Measurements from ENCODE around the gene GALNT2.

GALNT2 gene

DNA sequence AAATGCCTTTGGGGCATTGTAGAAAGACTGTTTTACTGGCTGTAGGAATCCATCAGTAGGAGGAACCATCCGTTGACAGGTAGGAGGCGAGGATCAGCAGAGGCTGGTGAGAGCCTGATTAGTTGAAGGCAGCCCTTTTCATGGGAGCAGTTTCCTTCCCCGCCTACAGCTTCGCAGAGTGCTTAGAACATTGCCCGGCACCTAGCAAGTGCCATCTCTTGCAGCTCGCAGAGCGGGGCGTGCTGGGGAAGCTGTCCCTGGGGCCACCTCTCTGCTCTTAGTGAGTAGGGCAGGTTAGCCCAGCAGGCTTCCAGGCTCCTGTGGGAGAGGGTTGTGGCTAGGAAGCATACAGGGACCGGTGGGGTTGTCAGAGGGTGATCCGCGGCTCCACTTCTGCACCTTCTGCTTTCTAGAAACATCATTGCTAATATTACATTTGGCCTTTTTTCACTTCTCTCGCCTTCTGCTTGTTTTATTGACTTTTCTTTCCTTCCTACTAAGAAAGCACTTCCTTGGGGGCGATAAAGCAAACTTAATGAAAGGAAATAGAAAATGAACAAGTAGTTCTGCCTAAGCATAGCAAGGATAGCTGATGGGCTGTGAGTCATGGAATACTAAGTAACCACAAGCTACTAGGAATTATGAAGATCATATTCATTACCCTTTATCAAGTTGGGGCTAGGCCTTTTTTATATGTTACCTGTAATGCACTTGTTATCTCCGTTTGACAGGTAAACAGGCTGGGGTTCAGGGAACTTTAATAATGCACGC lies 176.7 kb downstream of the GALNT2 start:
- no peak for DNase-seq

- DNase-seq, result no peak
These were observed 179.5 kb downstream of the GALNT2 start for GRCh38 chr1:230246551-230246950.

GRCh38 chr1:230248016-230248888 lies 181.2 kb downstream of the GALNT2 start:
- DNase-seq, result no peak

DNA sequence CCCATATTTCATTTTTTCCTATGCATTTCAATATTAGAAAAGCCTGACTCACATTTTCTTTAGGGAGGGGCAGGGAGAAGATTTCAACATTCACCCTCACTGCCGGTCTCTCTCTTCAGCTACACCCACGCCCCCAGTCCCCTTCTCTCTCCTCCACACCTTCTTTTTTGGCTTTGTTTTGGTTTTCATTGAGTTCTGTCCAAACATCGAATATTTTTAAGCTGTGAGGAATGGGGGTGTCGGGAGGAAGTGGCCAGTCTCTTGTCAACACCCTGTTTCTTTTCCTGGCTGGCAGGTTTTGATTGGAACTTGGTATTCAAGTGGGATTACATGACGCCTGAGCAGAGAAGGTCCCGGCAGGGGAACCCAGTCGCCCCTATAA lies 181.8 kb downstream of the GALNT2 start:
- DNase-seq, result no peak

- no peak for DNase-seq
These were observed 182.8 kb downstream of the GALNT2 start for GRCh38 chr1:230249695-230250480.

DNA sequence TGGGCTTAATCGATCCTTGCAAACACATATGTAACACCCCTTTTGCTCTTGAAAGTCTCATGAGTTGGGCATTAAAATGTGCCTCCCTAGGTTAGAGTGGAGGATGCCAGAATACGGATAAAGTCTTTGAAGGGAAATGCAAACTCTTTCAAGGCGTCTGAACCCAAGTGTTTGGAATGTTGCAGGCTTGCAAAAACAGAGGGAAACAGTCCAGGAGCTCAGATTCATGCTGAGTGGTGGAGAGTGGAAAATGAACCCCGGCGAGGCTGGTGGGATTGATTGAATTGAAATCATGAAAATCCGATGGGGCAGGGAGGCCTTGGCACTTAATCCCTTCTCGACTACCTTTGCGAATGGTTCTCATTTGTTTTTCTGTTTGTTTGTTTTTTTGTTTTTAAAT lies 183.6 kb downstream of the GALNT2 start:
- DNase-seq, result no peak

GRCh38 chr1:230251644-230252191 lies 184.7 kb downstream of the GALNT2 start:
- DNase-seq, result no peak

GRCh38 chr1:230253150-230253549 lies 186.1 kb downstream of the GALNT2 start:
- no peak for DNase-seq

GRCh38 chr1:230254265-230254664 lies 187.2 kb downstream of the GALNT2 start:
- no peak for DNase-seq

DNA sequence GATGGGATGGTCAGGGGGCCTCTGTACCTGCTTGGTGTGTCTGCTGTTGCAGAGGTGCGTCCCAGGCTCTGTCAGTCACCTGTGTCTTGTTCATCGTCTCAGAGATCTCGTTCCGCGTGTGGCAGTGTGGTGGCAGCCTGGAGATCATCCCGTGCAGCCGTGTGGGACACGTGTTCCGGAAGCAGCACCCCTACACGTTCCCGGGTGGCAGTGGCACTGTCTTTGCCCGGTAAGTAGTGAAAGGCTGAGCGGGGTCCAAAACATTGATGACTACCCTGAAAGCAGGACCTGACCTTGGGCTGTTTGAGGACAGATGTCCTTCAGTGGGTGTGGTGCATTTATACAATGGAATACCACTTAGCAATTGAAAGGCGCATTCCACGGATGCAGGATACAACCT lies 188.1 kb downstream of the GALNT2 start:
- DNase-seq, result no peak

DNA sequence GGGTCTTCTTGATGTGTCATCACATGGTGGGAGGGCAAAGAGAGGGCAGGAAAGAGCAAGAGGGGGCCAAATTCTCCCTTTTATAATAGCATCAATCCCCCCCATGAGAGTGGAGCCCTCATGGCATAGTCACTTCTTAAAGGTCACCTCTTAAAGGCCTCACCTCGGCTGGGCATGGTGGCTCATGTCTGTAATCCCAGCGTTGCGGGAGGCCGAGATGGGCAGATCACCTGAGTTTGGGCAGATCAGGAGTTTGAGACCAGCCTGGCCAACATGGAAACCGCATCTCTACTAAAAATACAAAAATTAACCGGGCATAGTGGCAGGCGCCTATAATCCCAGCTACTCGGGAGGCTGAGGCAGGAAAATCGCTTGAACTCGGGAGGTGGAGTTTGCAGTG lies 189.0 kb downstream of the GALNT2 start:
- DNase-seq, result no peak

DNA sequence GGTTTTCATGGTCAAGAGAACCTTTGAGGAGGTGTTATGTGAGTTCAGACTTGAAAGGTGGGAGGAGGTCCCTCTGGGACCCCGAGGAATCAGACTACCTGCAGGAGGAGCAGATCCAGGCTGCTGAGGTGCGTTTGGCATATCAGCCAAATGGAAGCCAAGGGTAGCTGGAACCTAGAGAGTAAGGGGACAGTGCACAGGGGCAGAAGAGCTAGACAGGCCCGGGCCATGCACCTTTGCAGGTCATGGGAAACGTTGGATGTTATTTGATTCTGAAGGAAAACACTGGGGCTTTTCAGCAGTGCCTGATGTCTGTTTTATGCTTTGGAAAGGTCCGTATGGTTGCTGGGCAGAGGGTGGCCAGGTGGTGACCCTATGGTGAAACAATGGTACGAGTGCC lies 189.9 kb downstream of the GALNT2 start:
- DNase-seq, result no peak

DNA sequence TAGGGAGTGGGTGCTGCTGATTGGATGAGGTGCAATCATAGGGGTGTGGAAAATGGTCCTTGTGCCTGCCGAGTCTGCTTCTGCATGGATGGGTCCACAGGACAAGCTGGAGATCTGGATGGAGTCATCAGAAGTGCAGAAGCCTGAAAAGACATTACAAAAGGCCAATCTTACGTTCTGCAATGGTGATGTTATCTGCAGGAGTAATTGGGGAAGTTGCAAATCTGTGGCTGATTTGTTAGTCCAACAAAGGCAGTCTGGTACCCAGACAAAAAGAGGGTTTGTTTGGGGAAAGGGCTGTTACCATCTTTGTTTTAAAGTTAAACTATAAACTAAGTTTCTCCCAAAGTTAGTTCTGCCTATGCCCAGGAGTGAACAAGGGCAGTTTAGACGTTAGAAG lies 192.6 kb downstream of the GALNT2 start:
- no peak for DNase-seq

DNA sequence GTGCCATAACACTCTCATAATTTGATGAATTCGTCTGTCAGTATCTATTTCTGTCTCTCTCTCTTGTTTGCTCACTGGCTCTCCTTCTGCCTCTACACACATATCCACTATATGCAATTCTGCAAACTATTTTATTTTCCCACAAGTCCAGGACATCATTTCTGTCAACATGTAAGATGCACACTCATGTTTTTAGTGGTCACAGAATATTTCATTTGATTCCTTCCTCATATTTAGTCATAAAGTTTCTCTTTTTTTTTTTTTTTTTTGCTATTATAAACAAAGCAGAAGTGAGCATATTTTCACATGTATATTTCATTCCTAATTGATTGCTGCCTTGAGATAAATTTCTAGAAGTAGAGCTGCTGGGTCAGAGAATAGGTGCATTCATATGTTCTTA lies 193.8 kb downstream of the GALNT2 start:
- DNase-seq, result no peak

DNA sequence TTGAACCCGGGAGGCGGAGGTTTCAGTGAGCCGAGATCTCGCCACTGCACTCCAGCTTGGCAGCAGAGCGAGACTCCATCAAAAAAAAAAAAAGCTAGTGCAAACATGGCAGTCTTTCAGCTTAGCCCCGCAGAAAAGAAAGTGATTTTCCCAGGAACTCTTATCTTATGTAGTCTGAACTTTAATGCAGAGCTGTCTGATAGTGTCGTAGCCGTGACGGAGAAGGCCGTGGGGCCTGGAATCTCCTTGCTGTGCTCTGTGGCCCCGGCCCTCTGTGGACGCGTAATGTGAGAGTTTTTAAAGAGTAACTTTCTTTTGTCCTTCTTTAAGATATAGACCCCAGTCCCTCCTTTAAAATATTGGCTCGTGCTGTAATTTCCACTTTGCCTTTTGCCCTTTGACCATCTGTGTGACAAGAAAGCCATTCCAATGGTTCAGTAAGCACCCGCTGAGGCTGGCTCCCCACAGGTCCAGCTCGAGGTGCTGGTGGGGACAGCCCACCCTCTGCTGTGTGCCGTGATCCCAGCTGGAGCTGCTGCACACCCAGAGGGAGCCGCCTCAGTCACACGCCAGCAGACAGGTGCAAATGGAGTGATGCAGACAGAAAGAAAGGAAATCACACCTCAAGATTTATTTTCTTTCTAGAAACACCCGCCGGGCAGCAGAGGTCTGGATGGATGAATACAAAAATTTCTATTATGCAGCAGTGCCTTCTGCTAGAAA lies 195.1 kb downstream of the GALNT2 start:
- DNase-seq, result no peak

DNA sequence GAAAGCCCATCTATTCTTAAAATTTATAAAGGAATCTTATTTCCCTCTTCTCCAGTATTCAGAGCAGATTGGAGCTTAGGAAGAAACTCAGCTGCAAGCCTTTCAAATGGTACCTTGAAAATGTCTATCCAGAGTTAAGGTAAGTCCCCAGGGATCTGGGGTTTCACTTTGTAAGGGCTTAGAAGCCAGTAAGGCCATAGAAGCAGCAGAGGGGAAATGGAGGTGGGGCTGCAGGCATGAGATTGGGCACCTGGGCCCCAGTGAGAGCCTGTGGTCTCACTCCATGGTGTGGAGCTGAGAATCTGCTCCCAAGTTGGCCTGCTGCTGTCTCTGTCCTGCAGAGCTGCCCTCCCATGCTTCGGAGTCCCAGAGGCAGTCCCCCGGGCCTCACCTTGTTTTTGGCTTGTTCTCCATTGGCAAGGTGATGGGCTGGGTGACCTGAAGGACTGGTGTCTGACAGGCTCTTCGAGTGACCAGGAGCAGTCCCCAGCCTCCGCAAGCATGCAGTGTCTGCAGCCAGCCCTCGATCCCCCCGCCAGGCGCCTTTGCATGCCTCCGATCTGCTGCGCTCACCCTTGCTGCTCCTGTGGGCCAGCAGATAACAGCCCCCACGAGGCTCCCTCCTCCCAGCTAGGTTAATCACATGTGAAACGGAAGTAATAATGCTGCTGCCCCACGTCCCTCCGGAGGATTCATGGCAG lies 196.0 kb downstream of the GALNT2 start:
- DNase-seq, result no peak

DNA sequence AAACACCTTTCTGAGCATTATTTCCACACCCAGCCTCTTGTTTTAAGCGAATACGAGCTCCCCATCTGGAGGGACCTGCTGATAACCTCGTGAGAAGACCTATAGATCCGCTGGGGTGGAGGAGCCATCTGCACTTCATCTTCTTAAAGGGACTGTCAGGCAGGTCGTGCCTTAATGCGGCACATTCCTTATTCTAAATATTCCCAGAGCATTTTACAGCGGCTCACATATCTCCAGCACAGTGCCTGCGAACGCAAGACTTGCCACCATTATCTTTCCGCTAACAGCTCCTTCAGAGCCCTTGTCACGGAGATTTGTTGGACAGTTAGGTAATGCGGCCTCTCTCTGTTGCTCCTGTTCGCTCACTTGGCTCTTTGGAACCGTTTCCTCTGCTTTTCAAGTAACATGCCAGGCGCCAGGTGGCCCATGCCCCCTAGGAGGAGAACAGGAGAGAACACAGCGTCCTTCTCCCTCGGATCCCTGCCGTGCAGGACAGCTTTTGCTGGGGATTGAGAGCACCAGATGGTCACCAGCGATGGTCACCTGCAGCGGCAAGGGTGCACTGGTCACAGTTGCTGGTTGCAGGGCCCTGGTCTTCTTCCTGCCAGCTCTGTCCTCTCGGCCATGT lies 196.6 kb downstream of the GALNT2 start:
- DNase-seq, result no peak

GRCh38 chr1:230264342-230264741 lies 197.3 kb downstream of the GALNT2 start:
- DNase-seq, result no peak

DNA sequence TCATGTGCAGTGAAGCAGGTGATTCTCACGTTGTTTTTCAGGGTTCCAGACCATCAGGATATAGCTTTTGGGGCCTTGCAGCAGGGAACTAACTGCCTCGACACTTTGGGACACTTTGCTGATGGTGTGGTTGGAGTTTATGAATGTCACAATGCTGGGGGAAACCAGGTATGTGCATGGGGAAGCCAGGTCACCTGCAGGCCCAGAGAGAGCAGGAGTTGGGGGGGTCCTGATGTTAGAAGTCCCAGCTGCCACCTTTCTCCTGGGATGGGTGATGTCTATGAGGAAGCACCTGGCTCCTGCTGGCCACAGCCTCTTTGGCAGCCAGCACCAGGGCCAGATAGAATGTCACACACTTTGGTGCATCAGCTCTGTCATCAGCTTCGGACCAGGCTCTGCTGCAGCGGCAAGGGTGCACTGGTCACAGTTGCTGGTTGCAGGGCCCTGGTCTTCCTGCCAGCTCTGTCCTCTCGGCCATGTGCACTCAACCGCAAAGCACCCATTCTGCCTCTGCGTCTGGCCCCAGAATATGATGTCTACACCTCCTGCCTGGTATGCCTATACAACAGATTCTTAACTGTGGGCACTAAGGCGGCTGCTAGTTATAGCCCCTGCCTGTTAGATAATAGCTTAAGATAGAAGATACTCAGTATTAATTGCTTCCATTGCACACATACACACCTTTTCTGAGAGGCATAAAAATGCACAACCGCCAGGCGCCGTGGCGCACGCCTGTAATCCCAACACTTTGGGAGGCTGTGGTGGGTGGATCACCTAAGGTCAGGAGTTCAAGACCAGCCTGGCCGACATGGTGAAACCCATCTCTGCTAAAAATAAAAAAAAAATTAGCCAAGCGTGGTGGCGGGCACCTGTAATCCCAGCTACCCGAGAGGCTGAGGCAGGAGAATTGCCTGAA lies 198.4 kb downstream of the GALNT2 start:
- DNase-seq, result no peak

- DNase-seq, result no peak
These were observed 199.4 kb downstream of the GALNT2 start for GRCh38 chr1:230266456-230266855.

Measured in CD4-positive, alpha-beta T cell treated with Interferon alpha-2 for 1 hour (primary cell).